Mesenchymal stem cell (in vitro differentiated cells and primary cell): ENCODE results near the gene ADCY1.

ENCODE experiments used
- DNase-seq: peaks from one replicate; pipeline ENCODE4 v3.0.0-alpha.2; 2013
- H2AFZ ChIP-seq: one replicate; pipeline ENCODE4 v1.6.1; 2013; ENCODE audit warnings: low read depth, mild to moderate bottlenecking, control low read depth, inconsistent platforms, low read length, moderate library complexity
- H2AK5ac ChIP-seq: 2 replicates; pipeline ENCODE4 v1.6.1; 2013; ENCODE audit warnings: low read length, moderate library complexity, mild to moderate bottlenecking, inconsistent platforms; ENCODE audit not compliant: severe bottlenecking
- H2BK120ac ChIP-seq: one replicate; pipeline ENCODE4 v1.6.1; 2013; ENCODE audit warnings: low read depth, mild to moderate bottlenecking, inconsistent platforms, low read length, moderate library complexity
- H2BK12ac ChIP-seq, 2 experiments: one replicate each; pipeline ENCODE4 v1.6.1; 2013; ENCODE audit warnings: inconsistent platforms in 2 of 2, low read length in 2 of 2, mild to moderate bottlenecking in 2 of 2, moderate library complexity in 2 of 2, control low read depth in 1 of 2
- H2BK15ac ChIP-seq: one replicate; pipeline ENCODE4 v1.6.1; 2013; ENCODE audit warnings: mild to moderate bottlenecking, low read depth, inconsistent platforms; ENCODE audit not compliant: poor library complexity, severe bottlenecking
- H2BK5ac ChIP-seq: 2 replicates; pipeline ENCODE4 v1.6.1; 2013; ENCODE audit warnings: low read depth, mild to moderate bottlenecking, low read length, control low read depth, inconsistent platforms; ENCODE audit not compliant: poor library complexity, severe bottlenecking
- H3K14ac ChIP-seq, 2 experiments: one replicate each; pipeline ENCODE4 v1.6.1; 2013; ENCODE audit warnings: inconsistent platforms in 2 of 2, low read length in 2 of 2, control low read depth in 1 of 2, mild to moderate bottlenecking in 1 of 2, moderate library complexity in 1 of 2
- H3K18ac ChIP-seq, 2 experiments: one replicate each; pipeline ENCODE4 v1.6.1; 2013; ENCODE audit warnings: inconsistent platforms in 2 of 2, low read length in 2 of 2, control low read depth in 1 of 2, low read depth in 1 of 2, mild to moderate bottlenecking in 1 of 2
- H3K23ac ChIP-seq, 2 experiments: one replicate each; pipeline ENCODE4 v1.6.1; 2013; ENCODE audit warnings: inconsistent platforms in 2 of 2, low read length in 2 of 2, mild to moderate bottlenecking in 2 of 2, moderate library complexity in 2 of 2, control low read depth in 1 of 2
- H3K27ac ChIP-seq: 2 replicates; pipeline ENCODE4 v1.5.1; 2013; ENCODE audit warnings: mild to moderate bottlenecking, moderate library complexity, low read length, control low read depth, inconsistent platforms; ENCODE audit not compliant: poor library complexity, severe bottlenecking
- H3K27me3 ChIP-seq, 2 experiments: 2 replicates each; pipeline versions ENCODE4 v1.6.1 to v1.7.0; 2013; ENCODE audit warnings: low read length in 2 of 2, mild to moderate bottlenecking in 2 of 2, moderate library complexity in 2 of 2, control low read depth in 1 of 2, inconsistent platforms in 1 of 2; ENCODE audit not compliant: control insufficient read depth in 1 of 2, insufficient read depth in 1 of 2
- H3K36me3 ChIP-seq, 2 experiments: 2 replicates each; pipeline versions ENCODE4 v1.6.1 to v1.7.0; 2013; ENCODE audit warnings: low read length in 2 of 2, control low read depth in 1 of 2, inconsistent platforms in 1 of 2, low read depth in 1 of 2, mild to moderate bottlenecking in 1 of 2; ENCODE audit not compliant: insufficient read depth in 2 of 2, control insufficient read depth in 1 of 2
- H3K4ac ChIP-seq, 2 experiments: one replicate each; pipeline ENCODE4 v1.6.1; 2013; ENCODE audit warnings: inconsistent platforms in 2 of 2, low read length in 2 of 2, mild to moderate bottlenecking in 2 of 2, moderate library complexity in 2 of 2, control low read depth in 1 of 2, low read depth in 1 of 2
- H3K4me1 ChIP-seq: 2 replicates; pipeline ENCODE4 v1.6.1; 2013; ENCODE audit warnings: low read depth, low read length, control low read depth; ENCODE audit not compliant: control insufficient read depth, insufficient read depth
- H3K4me2 ChIP-seq: 2 replicates; pipeline ENCODE4 v1.6.1; 2013; ENCODE audit warnings: low read length, mild to moderate bottlenecking, inconsistent platforms; ENCODE audit not compliant: poor library complexity, severe bottlenecking
- H3K4me3 ChIP-seq, 2 experiments: 2 replicates each; pipeline versions ENCODE4 v1.5.1 to v1.7.0; 2013; ENCODE audit warnings: low read length in 2 of 2, mild to moderate bottlenecking in 2 of 2, control low read depth in 1 of 2, low read depth in 1 of 2; ENCODE audit not compliant: insufficient read depth in 1 of 2
- H3K79me1 ChIP-seq: replicated peaks from 2 replicates; pipeline ENCODE4 v1.6.1; 2013; ENCODE audit warnings: mild to moderate bottlenecking, control low read depth, low read length, inconsistent platforms; ENCODE audit not compliant: poor library complexity, severe bottlenecking
- H3K9ac ChIP-seq: 2 replicates; pipeline ENCODE4 v1.7.0; 2013; ENCODE audit warnings: mild to moderate bottlenecking, low read length, moderate library complexity
- H3K9me3 ChIP-seq: 2 replicates; pipeline ENCODE4 v1.7.0; 2013; ENCODE audit warnings: mild to moderate bottlenecking, low read length; ENCODE audit not compliant: control insufficient read depth
- H4K8ac ChIP-seq: one replicate; pipeline ENCODE4 v1.6.1; 2013; ENCODE audit warnings: inconsistent platforms, mild to moderate bottlenecking, low read length, moderate library complexity
- H4K91ac ChIP-seq: one replicate; pipeline ENCODE4 v1.6.1; 2013; ENCODE audit warnings: mild to moderate bottlenecking, low read length, inconsistent platforms
- WGBS: methylation state at CpG from one replicate; pipeline ENCODE4 v1.1.7; 2013; ENCODE audit warnings: mixed read lengths; 5-methylcytosine and 5-hydroxymethylcytosine counted together

Gene ADCY1

GRCh38 chr7:45626441-45627430, 52.6 kb downstream of the ADCY1 start:
- WGBS, result 71% methylated on average over 9 of the region's 9 CpGs
- no peak overlapping the region for H3K14ac ChIP-seq
- H3K9me3 ChIP-seq, result no peaks in the 10 kb centered on the region
- H3K9ac ChIP-seq, result no peak overlapping the region
- no peak overlapping the region for H2BK15ac ChIP-seq
- no peak overlapping the region for H2BK5ac ChIP-seq
- H4K91ac ChIP-seq, result no peak overlapping the region
- no peak overlapping the region for H3K27ac ChIP-seq
- H3K27me3 ChIP-seq, result no peaks in the 10 kb centered on the region
- H3K4ac ChIP-seq, result no peak overlapping the region
- H2BK120ac ChIP-seq, result no peak overlapping the region
- no peak overlapping the region for H3K18ac ChIP-seq
- no peak overlapping the region for H3K23ac ChIP-seq
- H3K79me1 ChIP-seq, result no peaks in the 10 kb centered on the region
- no peak overlapping the region for H3K4me2 ChIP-seq
- H2BK12ac ChIP-seq, result no peak overlapping the region
- no peak overlapping the region for H2AFZ ChIP-seq
- H4K8ac ChIP-seq, result no peak overlapping the region
- H3K4me1 ChIP-seq, result no peaks in the 10 kb centered on the region
- H3K36me3 ChIP-seq, result no peaks in the 10 kb centered on the region
- no peak for DNase-seq
- no peak overlapping the region for H3K4me3 ChIP-seq
- no peak overlapping the region for H2AK5ac ChIP-seq

DNA sequence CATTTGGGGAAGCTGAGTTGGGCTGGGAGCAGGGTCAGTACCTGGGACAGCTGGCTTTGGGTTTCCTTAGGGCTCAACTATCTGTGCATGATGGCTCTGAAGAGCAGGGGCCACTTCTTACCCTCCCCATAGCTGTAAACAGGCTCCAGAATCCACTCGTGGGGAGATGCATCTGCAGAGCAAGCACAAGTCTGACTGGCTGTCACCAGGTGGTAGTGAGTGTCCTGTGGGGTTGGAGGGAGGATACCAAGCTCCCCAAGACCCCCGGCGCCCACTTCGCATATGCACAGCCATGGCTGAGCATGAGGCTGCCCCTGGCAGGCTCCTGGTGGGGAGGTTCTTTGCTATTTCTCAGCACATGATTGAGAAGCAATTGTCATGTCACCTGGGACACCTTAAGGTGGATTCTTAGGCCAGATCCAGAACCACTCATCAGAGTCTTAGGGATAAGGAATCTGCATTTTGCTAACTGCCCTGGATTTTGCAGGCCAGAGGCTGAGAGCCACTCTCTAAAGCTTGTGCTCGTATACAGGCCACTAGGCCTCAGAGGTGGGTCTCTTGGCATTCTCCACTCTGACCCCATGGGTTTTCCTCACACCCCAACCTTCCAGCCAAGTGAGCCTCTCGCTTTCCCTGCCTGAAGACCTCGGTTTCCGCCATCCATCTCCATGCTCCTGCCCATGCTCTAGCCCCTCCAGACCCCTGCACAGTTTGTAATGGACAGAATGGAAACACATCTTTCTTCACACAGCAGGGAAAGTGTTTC, 53.7 kb downstream of the ADCY1 start:
- H3K9me3 ChIP-seq, result no peaks in the 10 kb centered on the region
- H3K4ac ChIP-seq, result no peak overlapping the region
- no peak overlapping the region for H2BK5ac ChIP-seq
- 87% methylated on average over 8 of the region's 8 CpGs for whole genome bisulfite sequencing
- H2AFZ ChIP-seq, result no peak overlapping the region
- H3K27me3 ChIP-seq, result no peaks in the 10 kb centered on the region
- H3K36me3 ChIP-seq, result no peaks in the 10 kb centered on the region
- no peak overlapping the region for H3K9ac ChIP-seq
- H3K4me3 ChIP-seq, result no peak overlapping the region
- H4K91ac ChIP-seq, result no peak overlapping the region
- no peak overlapping the region for H2AK5ac ChIP-seq
- H3K23ac ChIP-seq, result no peak overlapping the region
- H3K79me1 ChIP-seq, result no peaks in the 10 kb centered on the region
- DNase-seq, result no peak
- H4K8ac ChIP-seq, result no peak overlapping the region
- H3K4me1 ChIP-seq, result no peaks in the 10 kb centered on the region
- H2BK120ac ChIP-seq, result no peak overlapping the region
- H3K14ac ChIP-seq, result no peak overlapping the region
- no peak overlapping the region for H3K27ac ChIP-seq
- no peak overlapping the region for H3K4me2 ChIP-seq
- H2BK15ac ChIP-seq, result no peak overlapping the region
- H2BK12ac ChIP-seq, result no peak overlapping the region
- no peak overlapping the region for H3K18ac ChIP-seq

DNA sequence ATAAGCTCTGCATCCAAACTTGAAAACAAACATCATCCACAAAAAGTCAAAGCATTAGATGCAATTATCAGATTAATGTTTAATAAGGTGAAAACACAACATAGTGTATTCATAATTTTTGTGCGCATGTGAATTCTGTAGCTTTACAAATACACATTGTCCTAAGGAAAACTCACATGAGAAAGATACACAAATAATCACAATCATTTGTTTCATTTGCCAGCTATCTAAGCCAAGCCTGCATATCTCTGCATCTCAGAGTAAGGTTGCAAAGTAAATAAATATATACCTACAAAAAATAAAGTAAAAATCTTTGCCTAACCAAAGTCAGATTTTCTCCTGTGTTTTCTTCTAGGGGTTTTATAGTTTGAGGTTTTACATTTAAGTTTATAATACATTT, 57.4 kb downstream of the ADCY1 start:
- Histone ChIP-seq H2AFZ (no peak overlapping the region), H3K4me2 (no peak overlapping the region), H3K27me3 (no peaks in the 10 kb centered on the region), H2BK120ac (no peak overlapping the region), H2BK12ac (no peak overlapping the region), H3K79me1 (no peaks in the 10 kb centered on the region), H2BK5ac (no peak overlapping the region), H3K23ac (no peak overlapping the region), H4K91ac (no peak overlapping the region), H3K27ac (no peak overlapping the region), H3K36me3 (no peaks in the 10 kb centered on the region), H3K4ac (no peak overlapping the region), H2BK15ac (no peak overlapping the region), H3K14ac (no peak overlapping the region), H4K8ac (no peak overlapping the region), H3K18ac (no peak overlapping the region), H3K9ac (no peak overlapping the region), H2AK5ac (no peak overlapping the region), H3K9me3 (no peaks in the 10 kb centered on the region), H3K4me3 (no peak overlapping the region), H3K4me1 (no peaks in the 10 kb centered on the region)
- WGBS, result 100% methylated on average over 1 of the region's 1 CpG
- no peak for DNase-seq

- Histone ChIP-seq H2AK5ac (no peak overlapping the region), H2BK12ac (no peak overlapping the region), H2AFZ (no peak overlapping the region), H3K9ac (no peak overlapping the region), H4K8ac (no peak overlapping the region), H3K27me3 (peaks cover 0 to 5% of the 10 kb centered on the region in 2 experiments), H3K4me2 (no peak overlapping the region), H3K23ac (no peak overlapping the region), H3K4me3 (no peak overlapping the region), H3K18ac (no peak overlapping the region), H3K9me3 (no peaks in the 10 kb centered on the region), H3K79me1 (no peaks in the 10 kb centered on the region), H4K91ac (no peak overlapping the region), H3K14ac (no peak overlapping the region), H2BK120ac (no peak overlapping the region), H2BK5ac (no peak overlapping the region), H3K4ac (no peak overlapping the region), H3K27ac (no peak overlapping the region), H3K4me1 (no peaks in the 10 kb centered on the region), H2BK15ac (no peak overlapping the region), H3K36me3 (no peaks in the 10 kb centered on the region)
- DNase-seq, result no peak
- 86% methylated on average over 3 of the region's 3 CpGs for WGBS
Observed at GRCh38 chr7:45636733-45637132, 62.6 kb downstream of the ADCY1 start.
